ENCODE measurements around the gene PIAS4. TPM values are rescaled to one million over a fixed set of nuclear protein-coding genes. Genes with fewer than 3 reads are reported as not detected.
A peak's percentile ranks its signal among the peaks of the same experiment; 100 is the strongest.

The PIAS4 gene
- total and polyA plus RNA-seq, 2 experiments from 2014 or later, result 9.6 to 35.4 TPM

DNA sequence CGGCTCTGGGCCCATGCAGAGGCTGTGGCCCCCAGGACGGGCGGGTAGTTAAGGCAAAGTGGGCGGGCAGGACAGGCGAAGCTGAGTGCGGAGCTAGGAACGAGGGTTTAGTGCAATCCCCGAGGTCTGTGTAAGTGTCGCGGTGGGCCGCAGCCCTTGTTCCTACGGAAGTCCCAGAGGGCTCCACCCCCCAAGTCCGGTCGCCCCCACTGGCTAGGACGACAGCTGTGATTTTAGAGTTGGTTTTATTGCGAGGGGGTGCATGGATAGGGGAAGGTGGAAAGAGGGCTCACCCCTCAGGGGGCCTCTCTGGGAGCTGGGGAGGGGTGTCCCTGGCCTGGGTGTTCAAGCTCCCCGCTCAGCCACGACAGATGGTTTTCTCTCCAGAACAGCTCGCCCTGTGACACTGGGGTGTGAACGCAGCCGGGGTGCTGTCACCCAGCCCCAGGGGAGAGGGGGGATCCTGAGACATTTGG lies 37.5 kb downstream of the PIAS4 start:
- Histone ChIP-seq H3K36me3 (peaks cover 5% of the 10 kb centered on the region), H3K4me3 (no peak overlapping the region), H3K27ac (no peak overlapping the region), H3K4me1 (ENCODE audit: low read depth) (no peaks in the 10 kb centered on the region), H3K9me3 (ENCODE audit: low read depth) (no peaks in the 10 kb centered on the region), H3K27me3 (no peaks in the 10 kb centered on the region)
- TF ChIP-seq CTCF (IDR thresholded peaks at IDR 0.05; ENCODE audit: low read depth, low read length), result no peak
- DNase-seq (ENCODE audit: low read depth in 1 of 2, low spot score in 1 of 2), result no peak

DNA sequence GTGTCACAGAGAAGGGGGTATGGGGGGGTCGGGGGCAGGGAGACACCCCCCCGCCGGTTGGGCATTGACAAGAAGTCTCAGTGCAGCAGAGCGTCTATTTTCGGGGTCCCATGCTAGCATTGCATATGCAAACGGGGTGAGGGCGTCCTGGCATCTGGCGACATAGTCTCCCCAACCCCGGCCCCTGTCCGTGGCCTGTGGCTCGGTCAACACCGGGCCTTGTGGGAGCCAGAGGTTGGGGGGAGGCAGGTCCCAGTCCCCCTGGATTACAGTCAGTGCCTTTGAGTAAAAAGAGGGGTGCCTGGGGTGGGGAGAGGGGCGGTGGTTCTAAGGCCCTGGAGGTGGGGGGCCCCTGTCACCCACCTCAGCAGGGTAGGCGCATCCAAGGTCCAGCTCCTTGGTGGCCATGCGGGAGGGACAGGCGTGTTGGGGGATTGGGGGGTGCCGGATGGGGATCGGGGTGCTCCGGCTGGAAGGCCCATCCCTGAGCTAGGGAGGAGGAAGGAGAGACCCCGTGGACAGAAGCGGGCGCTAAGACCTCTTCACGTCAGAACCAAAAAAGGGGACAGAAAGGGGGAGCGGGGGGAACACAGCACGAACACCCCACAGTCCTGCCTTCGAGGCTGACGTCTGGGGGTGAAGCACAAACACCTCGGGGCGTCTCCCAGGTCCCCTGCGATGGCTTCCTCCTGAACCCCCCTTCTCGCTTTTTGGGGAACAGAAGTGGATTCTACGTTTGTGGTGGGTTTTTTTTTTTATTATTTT lies 38.2 kb downstream of the PIAS4 start:
- Histone ChIP-seq H3K4me1 (ENCODE audit: low read depth) (no peaks in the 10 kb centered on the region), H3K9me3 (ENCODE audit: low read depth) (no peaks in the 10 kb centered on the region), H3K36me3 (peaks cover 5% of the 10 kb centered on the region), H3K4me3 (no peak overlapping the region), H3K27ac (no peak overlapping the region), H3K27me3 (no peaks in the 10 kb centered on the region)
- no peak for DNase-seq (ENCODE audit: low read depth in 1 of 2, low spot score in 1 of 2)
- no peak for TF ChIP-seq CTCF (IDR thresholded peaks at IDR 0.05; ENCODE audit: low read depth, low read length)

DNA sequence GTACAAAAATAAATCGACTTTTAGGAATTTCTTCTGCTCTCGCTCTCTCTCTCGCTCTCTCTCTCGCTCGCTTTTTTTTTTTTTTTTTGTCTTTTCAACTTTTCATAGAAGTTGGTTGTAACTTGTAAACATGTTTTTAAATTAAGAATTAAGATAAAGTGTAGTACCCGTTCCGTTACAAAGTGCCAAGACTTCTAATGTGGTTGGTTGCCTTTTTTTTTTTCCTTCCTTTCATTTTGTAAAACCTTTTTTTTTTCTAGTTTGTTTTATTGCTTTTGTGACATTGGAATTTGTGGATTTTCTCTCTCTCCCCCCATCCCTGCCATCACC lies 38.8 kb downstream of the PIAS4 start:
- no peak for TF ChIP-seq CTCF (IDR thresholded peaks at IDR 0.05; ENCODE audit: low read depth, low read length)
- H3K27ac ChIP-seq, result no peak overlapping the region
- DNase-seq (ENCODE audit: low read depth in 1 of 2, low spot score in 1 of 2), result no peak
- no peaks in the 10 kb centered on the region for H3K9me3 ChIP-seq (ENCODE audit: low read depth)
- H3K4me1 ChIP-seq (ENCODE audit: low read depth), result no peaks in the 10 kb centered on the region
- no peak overlapping the region for H3K4me3 ChIP-seq
- H3K27me3 ChIP-seq, result no peaks in the 10 kb centered on the region
- peaks cover 5% of the 10 kb centered on the region for H3K36me3 ChIP-seq

DNA sequence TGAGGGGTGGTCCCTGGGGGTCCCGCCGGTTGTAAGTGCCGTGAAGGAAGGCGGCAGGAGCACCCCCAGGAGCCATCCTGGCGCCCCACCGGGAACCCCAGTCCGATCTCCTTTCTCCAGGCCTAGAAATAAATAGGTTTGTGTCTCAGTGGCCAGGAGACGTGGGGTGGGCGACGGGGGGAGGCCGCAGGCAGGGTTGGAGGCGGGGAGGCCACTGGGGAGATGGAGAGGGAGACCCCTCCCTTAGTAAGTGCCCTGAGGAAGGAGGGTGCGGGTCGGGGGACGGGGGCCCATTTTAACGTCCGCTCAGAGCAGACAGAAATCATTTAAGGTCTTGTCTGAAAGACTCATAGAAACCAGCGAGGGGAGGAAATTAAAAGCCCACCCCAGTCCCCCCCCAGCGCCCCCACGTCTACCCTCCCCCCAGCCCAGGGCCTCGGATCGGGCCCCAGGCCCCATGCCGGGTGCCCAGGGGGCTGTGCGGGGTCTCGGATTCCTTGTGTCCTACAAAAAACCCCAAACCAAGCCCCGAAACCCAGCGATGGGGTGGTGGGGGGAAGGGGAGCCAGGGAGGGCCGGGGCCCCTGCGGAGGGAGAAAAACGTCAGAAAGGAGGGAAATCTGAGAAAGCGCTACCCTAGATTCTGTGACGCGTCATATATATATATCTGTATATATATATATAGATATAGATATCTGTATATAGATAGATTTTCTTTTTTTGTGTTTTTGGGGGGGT lies 39.6 kb downstream of the PIAS4 start:
- Histone ChIP-seq H3K9me3 (ENCODE audit: low read depth) (no peaks in the 10 kb centered on the region), H3K4me1 (ENCODE audit: low read depth) (no peaks in the 10 kb centered on the region), H3K27ac (no peak overlapping the region), H3K36me3 (peaks cover 5% of the 10 kb centered on the region), H3K4me3 (no peak overlapping the region), H3K27me3 (no peaks in the 10 kb centered on the region)
- DNase-seq (ENCODE audit: low read depth in 1 of 2, low spot score in 1 of 2), result no peak
- TF ChIP-seq CTCF (IDR thresholded peaks at IDR 0.05; ENCODE audit: low read depth, low read length), result no peak

DNA sequence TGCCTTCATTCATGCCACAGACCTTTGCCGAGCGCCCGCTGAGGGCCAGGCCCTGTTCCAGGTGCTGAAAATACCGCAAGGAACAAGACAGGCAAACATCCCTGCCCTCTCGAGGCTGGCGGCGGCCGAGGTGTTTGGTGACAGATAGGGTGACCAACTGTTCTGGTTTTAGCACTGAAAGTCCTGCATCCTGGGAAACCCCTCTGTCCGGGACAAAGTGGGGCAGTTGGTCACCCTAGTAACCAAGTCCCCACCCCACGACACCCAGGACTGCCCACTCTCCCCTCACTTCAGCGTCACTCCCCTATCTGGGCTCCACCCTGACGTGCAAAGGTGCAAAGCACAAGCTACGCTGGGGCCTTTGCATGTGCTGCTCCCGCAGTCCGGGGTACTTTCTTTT lies 41.9 kb downstream of the PIAS4 start:
- peaks cover 14% of the 10 kb centered on the region for H3K36me3 ChIP-seq
- no peaks in the 10 kb centered on the region for H3K9me3 ChIP-seq (ENCODE audit: low read depth)
- peak in 1 of 2 donors; percentile 44 for DNase-seq (ENCODE audit: low read depth in 1 of 2, low spot score in 1 of 2)
- no peaks in the 10 kb centered on the region for H3K27me3 ChIP-seq
- no peak for TF ChIP-seq CTCF (IDR thresholded peaks at IDR 0.05; ENCODE audit: low read depth, low read length)
- H3K4me3 ChIP-seq, result no peak overlapping the region
- H3K27ac ChIP-seq, result no peak overlapping the region
- no peaks in the 10 kb centered on the region for H3K4me1 ChIP-seq (ENCODE audit: low read depth)

Measured in cardiac muscle cell (in vitro differentiated cells and primary cell).